H9 (cell line): ENCODE measurements around the gene CTNNA3. TPM values are rescaled to one million over a fixed set of nuclear protein-coding genes. Genes with fewer than 3 reads are reported as not detected.

ENCODE experiments used
- DNase-seq: peaks from one replicate; pipeline ENCODE4 v3.0.0-alpha.2; 2017
- H2AFZ ChIP-seq: one replicate; pipeline ENCODE4 v1.6.1; 2013; ENCODE audit warnings: mild to moderate bottlenecking, low read length, control low read depth, moderate library complexity
- H2AK5ac ChIP-seq: 2 replicates; pipeline ENCODE4 v1.6.1; 2013; ENCODE audit warnings: low read length, control low read depth, mixed read lengths; ENCODE audit not compliant: insufficient read length
- H2BK120ac ChIP-seq: one replicate; pipeline ENCODE4 v1.6.1; 2013; ENCODE audit warnings: low read depth, mild to moderate bottlenecking, low read length, control low read depth, inconsistent platforms; ENCODE audit not compliant: poor library complexity, severe bottlenecking
- H2BK12ac ChIP-seq: 2 replicates; pipeline ENCODE4 v1.6.1; 2013; ENCODE audit warnings: low read length, control low read depth, mixed read lengths, low read depth; ENCODE audit not compliant: insufficient read length
- H2BK15ac ChIP-seq: 2 replicates; pipeline ENCODE4 v1.6.1; 2013; ENCODE audit warnings: low read depth, low read length, control low read depth
- H2BK20ac ChIP-seq: one replicate; pipeline ENCODE4 v1.6.1; 2013; ENCODE audit warnings: low read depth, mild to moderate bottlenecking, low read length, control low read depth, inconsistent platforms; ENCODE audit not compliant: poor library complexity, severe bottlenecking
- H2BK5ac ChIP-seq: 2 replicates; pipeline ENCODE4 v1.6.1; 2013; ENCODE audit warnings: low read length, control low read depth, mixed read lengths; ENCODE audit not compliant: insufficient read length
- H3K14ac ChIP-seq: 2 replicates; pipeline ENCODE4 v1.6.1; 2013; ENCODE audit warnings: low read length, control low read depth; ENCODE audit not compliant: insufficient read depth
- H3K18ac ChIP-seq: 2 replicates; pipeline ENCODE4 v1.6.1; 2013; ENCODE audit warnings: low read depth, mild to moderate bottlenecking, mixed read lengths, low read length, control low read depth; ENCODE audit not compliant: insufficient read length
- H3K23ac ChIP-seq: 2 replicates; pipeline ENCODE4 v1.6.1; 2013; ENCODE audit warnings: low read length, control low read depth, mixed read lengths, low read depth; ENCODE audit not compliant: insufficient read length
- H3K23me2 ChIP-seq: 2 replicates; pipeline ENCODE4 v1.6.1; 2013; ENCODE audit warnings: low read depth, mild to moderate bottlenecking, mixed read lengths, low read length, control low read depth; ENCODE audit not compliant: insufficient read length, poor library complexity, severe bottlenecking
- H3K27ac ChIP-seq: 2 replicates; pipeline ENCODE4 v1.5.1; 2013; ENCODE audit warnings: low read length, control low read depth, mixed read lengths, low read depth; ENCODE audit not compliant: insufficient read length
- H3K27me3 ChIP-seq: 2 replicates; pipeline ENCODE4 v1.6.1; 2013; ENCODE audit warnings: low read length, control low read depth, inconsistent platforms; ENCODE audit not compliant: insufficient read depth
- H3K4ac ChIP-seq: 2 replicates; pipeline ENCODE4 v1.6.1; 2013; ENCODE audit warnings: low read depth, mild to moderate bottlenecking, control low read depth, inconsistent platforms, low read length, moderate library complexity
- H3K4me1 ChIP-seq: 2 replicates; pipeline ENCODE4 v1.6.1; 2013; ENCODE audit warnings: low read length, control low read depth, inconsistent platforms; ENCODE audit not compliant: insufficient read depth
- H3K4me2 ChIP-seq: 2 replicates; pipeline ENCODE4 v1.6.1; 2013; ENCODE audit warnings: low read length, control low read depth, mixed read lengths; ENCODE audit not compliant: insufficient read length, insufficient read depth
- H3K56ac ChIP-seq: 2 replicates; pipeline ENCODE4 v1.6.1; 2013; ENCODE audit warnings: low read depth, mild to moderate bottlenecking, mixed read lengths, low read length, control low read depth; ENCODE audit not compliant: insufficient read length
- H3K79me1 ChIP-seq: 2 replicates; pipeline ENCODE4 v1.6.1; 2013; ENCODE audit warnings: low read depth, mild to moderate bottlenecking, moderate library complexity, low read length, control low read depth, inconsistent platforms; ENCODE audit not compliant: insufficient read depth, poor library complexity, severe bottlenecking
- H3K79me2 ChIP-seq: 2 replicates; pipeline ENCODE4 v1.6.1; 2013; ENCODE audit warnings: low read length, control low read depth, inconsistent platforms; ENCODE audit not compliant: insufficient read depth
- H3K9ac ChIP-seq: 2 replicates; pipeline ENCODE4 v1.6.1; 2013; ENCODE audit warnings: low read length, control low read depth, mixed read lengths; ENCODE audit not compliant: insufficient read length; ENCODE audit errors: extremely low read depth
- H3K9me3 ChIP-seq: one replicate; pipeline ENCODE4 v1.6.1; 2013; ENCODE audit warnings: low read depth, low read length, inconsistent platforms; ENCODE audit not compliant: control insufficient read depth
- H3T11ph ChIP-seq: one replicate; pipeline ENCODE4 v1.6.1; 2013; ENCODE audit warnings: mild to moderate bottlenecking, low read length, control low read depth, inconsistent platforms
- H4K20me1 ChIP-seq: one replicate; pipeline ENCODE4 v1.6.1; 2013; ENCODE audit not compliant: control insufficient read depth, insufficient read length, insufficient read depth
- H4K5ac ChIP-seq: 2 replicates; pipeline ENCODE4 v1.6.1; 2013; ENCODE audit warnings: low read depth, mild to moderate bottlenecking, mixed read lengths, low read length, control low read depth; ENCODE audit not compliant: insufficient read length
- H4K8ac ChIP-seq: replicated peaks from 2 replicates; pipeline ENCODE4 v1.6.1; 2013; ENCODE audit warnings: low read length, control low read depth, mixed read lengths, low read depth; ENCODE audit not compliant: insufficient read length
- H4K91ac ChIP-seq: 2 replicates; pipeline ENCODE4 v1.6.1; 2013; ENCODE audit warnings: low read depth, mild to moderate bottlenecking, moderate library complexity, mixed read lengths, low read length, control low read depth; ENCODE audit not compliant: insufficient read length
- H3K27ac Mint-ChIP-seq, 3 experiments: 2 replicates in 2 of 3; 3 replicates in 1 of 3; pipeline ENCODE4 v1.8.0; 2020 to 2021; ENCODE audit warnings: mixed read lengths in 3 of 3, mild to moderate bottlenecking in 1 of 3, moderate library complexity in 1 of 3
- H3K27me3 Mint-ChIP-seq: 2 replicates; pipeline ENCODE4 v1.8.0; 2021; ENCODE audit warnings: low read depth, mild to moderate bottlenecking, moderate library complexity, mixed read lengths
- H3K36me3 Mint-ChIP-seq, 3 experiments: 2 replicates in 2 of 3; 3 replicates in 1 of 3; pipeline ENCODE4 v1.8.0; 2020 to 2021; ENCODE audit warnings: low read depth in 3 of 3, mixed read lengths in 3 of 3; ENCODE audit not compliant: insufficient read depth in 1 of 3
- H3K4me1 Mint-ChIP-seq, 2 experiments: 2 replicates each; pipeline ENCODE4 v1.8.0; 2020; ENCODE audit warnings: mixed read lengths in 2 of 2
- H3K4me3 Mint-ChIP-seq, 2 experiments: 2 replicates in 1 of 2; 3 replicates in 1 of 2; pipeline ENCODE4 v1.8.0; 2020 to 2021; ENCODE audit warnings: mild to moderate bottlenecking in 2 of 2, mixed read lengths in 2 of 2, moderate library complexity in 1 of 2
- H3K9me3 Mint-ChIP-seq, 2 experiments: 2 replicates in 1 of 2; 3 replicates in 1 of 2; pipeline ENCODE4 v1.8.0; 2020; ENCODE audit warnings: mild to moderate bottlenecking in 2 of 2, mixed read lengths in 2 of 2, moderate library complexity in 1 of 2
- CTCF ChIP-seq: fragments of 200-600 bp; sonication (generic); conservative IDR thresholded peaks from 3 replicates; pipeline ENCODE4 v1.8.0; 2021; ENCODE audit warnings: antibody characterized with exemption, mild to moderate bottlenecking
- WGBS: extraction: QIAGEN DNeasy Blood & Tissue Kit; methylation state at CpG from one replicate; pipeline ENCODE4 v1.1.7; 2013; ENCODE audit warnings: missing lambda C conversion rate, low lambda C conversion rate, mixed read lengths; ENCODE audit not compliant: insufficient read length; ENCODE audit errors: extremely low coverage; 5-methylcytosine and 5-hydroxymethylcytosine counted together
- total RNA-seq: library from RNA; stranded (reverse); gene quantifications from 2 replicates; pipeline ENCODE4 v1.2.1, GENCODE V29; 2021

Gene CTNNA3
- total RNA-seq, 1 experiment from 2014 or later: 3.3 TPM

GRCh38 chr10:67075491-67075971, 620.5 kb downstream of the CTNNA3 start:
- H3K56ac ChIP-seq: no peak overlapping the region
- no peak overlapping the region for H2AFZ ChIP-seq
- H3K27me3 Mint-ChIP-seq: no peaks in the 10 kb centered on the region
- DNase-seq: no peak
- H3K27ac Mint-ChIP-seq: no peak overlapping the region; a peak in 1 of 7 replicates
- no peaks in the 10 kb centered on the region for H3K9me3 ChIP-seq
- no peaks in the 10 kb centered on the region for H4K20me1 ChIP-seq
- no peak overlapping the region for H2BK120ac ChIP-seq
- H4K8ac ChIP-seq: no peak overlapping the region
- no peak overlapping the region for H3K23ac ChIP-seq
- no peaks in the 10 kb centered on the region for H3K79me1 ChIP-seq
- no peak overlapping the region for H2BK15ac ChIP-seq
- H2BK20ac ChIP-seq: no peak overlapping the region
- no peak overlapping the region for H3K27ac ChIP-seq
- H3K9ac ChIP-seq: no peak overlapping the region
- no peaks in the 10 kb centered on the region for H3K79me2 ChIP-seq
- no peak overlapping the region for H4K91ac ChIP-seq
- no peak overlapping the region for H2AK5ac ChIP-seq
- H3K36me3 Mint-ChIP-seq: no peaks in the 10 kb centered on the region; a peak in 1 of 7 replicates
- H3K4me2 ChIP-seq: no peak overlapping the region
- H3K4ac ChIP-seq: no peak overlapping the region
- TF ChIP-seq CTCF: no peak
- no peaks in the 10 kb centered on the region for H3K27me3 ChIP-seq
- no peaks in the 10 kb centered on the region for H3K9me3 Mint-ChIP-seq
- H3K23me2 ChIP-seq: no peaks in the 10 kb centered on the region
- no CpG with 5 or more reads among the region's 4 CpGs for WGBS
- no peaks in the 10 kb centered on the region for H3K4me1 Mint-ChIP-seq
- H3K4me3 Mint-ChIP-seq: no peak overlapping the region
- no peak overlapping the region for H3K14ac ChIP-seq
- H4K5ac ChIP-seq: no peak overlapping the region
- no peak overlapping the region for H3K18ac ChIP-seq
- no peak overlapping the region for H2BK5ac ChIP-seq
- no peak overlapping the region for H2BK12ac ChIP-seq
- H3T11ph ChIP-seq: no peak overlapping the region
- no peaks in the 10 kb centered on the region for H3K4me1 ChIP-seq
